OCI-LY1 (cell line): ENCODE results near the gene SLC12A8.

Experiments used
- H2AFZ ChIP-seq: fragments of 200-600 bp; sonication (generic), shearing (Covaris generic); 2 replicates; pipeline ENCODE4 v1.6.0; 2014; ENCODE audit warnings: antibody characterized with exemption, mild to moderate bottlenecking, low read length
- H3F3A ChIP-seq: fragments of 200-600 bp; sonication (generic), shearing (Covaris generic); 2 replicates; pipeline ENCODE4 v1.6.0; 2014; ENCODE audit warnings: mild to moderate bottlenecking, antibody characterized with exemption, low read length, moderate library complexity; ENCODE audit not compliant: insufficient read depth
- H3K27ac ChIP-seq: fragments of 200-600 bp; sonication (generic); 2 replicates; pipeline ENCODE4 v1.5.1; 2014; ENCODE audit warnings: low read length, mixed run types, mild to moderate bottlenecking, low read depth; ENCODE audit not compliant: poor library complexity, severe bottlenecking
- H3K27me3 ChIP-seq: fragments of 200-600 bp; sonication (generic); 2 replicates; pipeline ENCODE4 v1.6.0; 2014; ENCODE audit warnings: antibody characterized with exemption, mild to moderate bottlenecking, low read length, moderate library complexity; ENCODE audit not compliant: insufficient read depth
- H3K36me3 ChIP-seq: fragments of 200-600 bp; sonication (generic); 2 replicates; pipeline ENCODE4 v1.6.1; 2014; ENCODE audit warnings: mild to moderate bottlenecking, antibody characterized with exemption, low read length, moderate library complexity, mixed read lengths; ENCODE audit not compliant: insufficient read depth
- H3K4me1 ChIP-seq: fragments of 200-600 bp; sonication (generic); 2 replicates; pipeline ENCODE4 v1.5.1; 2014; ENCODE audit warnings: mild to moderate bottlenecking, low read length, moderate library complexity; ENCODE audit not compliant: insufficient read depth, severe bottlenecking
- H3K4me2 ChIP-seq: fragments of 200-600 bp; sonication (generic), shearing (Covaris generic); 2 replicates; pipeline ENCODE4 v1.6.1; 2014; ENCODE audit warnings: low read length
- H3K4me3 ChIP-seq: fragments of 200-600 bp; sonication (generic); 2 replicates; pipeline ENCODE4 v1.5.1; 2014; ENCODE audit warnings: low read length, low read depth, mild to moderate bottlenecking, mixed read lengths; ENCODE audit not compliant: poor library complexity, severe bottlenecking
- H3K79me2 ChIP-seq: fragments of 200-600 bp; shearing (Covaris generic); 2 replicates; pipeline ENCODE4 v1.6.1; 2016; ENCODE audit warnings: mixed run types, low read length, mixed read lengths; ENCODE audit not compliant: insufficient read depth
- H3K9ac ChIP-seq: fragments of 200-600 bp; sonication (generic), shearing (Covaris generic); 2 replicates; pipeline ENCODE4 v1.6.1; 2014; ENCODE audit warnings: mild to moderate bottlenecking, low read length, mixed read lengths
- H3K9me2 ChIP-seq: fragments of 200-600 bp; sonication (generic), shearing (Covaris generic); 2 replicates; pipeline ENCODE4 v1.6.1; 2014; ENCODE audit warnings: low read depth, mild to moderate bottlenecking, low read length, mixed read lengths
- H3K9me3 ChIP-seq: fragments of 200-600 bp; shearing (Covaris generic); 2 replicates; pipeline ENCODE4 v1.6.1; 2014; ENCODE audit warnings: low read length, mixed read lengths
- H4K20me1 ChIP-seq: fragments of 200-600 bp; sonication (generic), shearing (Covaris generic); 2 replicates; pipeline ENCODE4 v1.6.0; 2016; ENCODE audit warnings: mild to moderate bottlenecking, low read length; ENCODE audit not compliant: insufficient read depth
- CTCF ChIP-seq: fragments of 200-600 bp; sonication (generic), shearing (Covaris generic); IDR thresholded peaks from 2 replicates; pipeline ENCODE4 v1.5.1; 2017; ENCODE audit warnings: mild to moderate bottlenecking, antibody characterized with exemption, low read length, moderate library complexity, mixed read lengths
- EZH2 ChIP-seq: fragments of 200-600 bp; sonication (generic), shearing (Covaris generic); IDR thresholded peaks from 2 replicates; pipeline ENCODE4 v1.8.0; 2017; ENCODE audit warnings: borderline replicate concordance, mixed run types, mild to moderate bottlenecking, antibody characterized with exemption, low read length, moderate library complexity, mixed read lengths

The SLC12A8 gene

DNA sequence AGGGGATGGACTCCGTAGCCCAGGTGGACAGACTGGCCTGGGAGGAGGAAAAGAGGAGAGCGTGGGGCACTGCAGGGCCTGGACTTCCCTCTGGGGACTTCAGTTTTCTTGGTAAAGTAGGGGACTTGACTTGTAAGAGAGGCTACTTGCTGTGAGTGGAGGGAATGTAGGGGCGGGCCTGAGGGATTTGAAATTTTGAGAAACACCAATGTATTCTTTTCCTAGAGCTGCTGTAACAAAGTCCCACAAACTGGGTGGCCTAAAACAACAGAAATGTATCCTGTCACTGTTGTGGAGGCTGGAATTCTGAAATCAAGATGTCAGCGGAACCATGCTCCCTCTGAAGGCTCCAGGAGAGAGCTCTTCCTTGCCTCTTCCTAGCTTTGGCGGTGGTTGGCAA is 150.9 kb downstream of the SLC12A8 start:
- Histone ChIP-seq H3K4me1 (no peaks in the 10 kb centered on the region), H4K20me1 (no peaks in the 10 kb centered on the region), H2AFZ (no peak overlapping the region), H3K4me2 (no peak overlapping the region), H3K27ac (no peak overlapping the region), H3K9me3 (no peaks in the 10 kb centered on the region), H3K27me3 (no peaks in the 10 kb centered on the region; the same call in 1 of the 2 replicates), H3K36me3 (no peaks in the 10 kb centered on the region), H3K9ac (no peak overlapping the region), H3K4me3 (no peak overlapping the region), H3K79me2 (no peaks in the 10 kb centered on the region), H3F3A (no peaks in the 10 kb centered on the region), H3K9me2 (no peaks in the 10 kb centered on the region)
- TF ChIP-seq EZH2 (no peak), CTCF (no peak)

- peaks cover 3% of the 10 kb centered on the region for H3K4me1 ChIP-seq
- H3K27ac ChIP-seq = no peak overlapping the region
- H3K9me3 ChIP-seq = no peaks in the 10 kb centered on the region
- no peaks in the 10 kb centered on the region for H3K79me2 ChIP-seq
- no peak overlapping the region for H3K9ac ChIP-seq
- H3F3A ChIP-seq = no peaks in the 10 kb centered on the region
- no peaks in the 10 kb centered on the region for H3K36me3 ChIP-seq
- H3K4me3 ChIP-seq = no peak overlapping the region
- no peaks in the 10 kb centered on the region; the same call in 1 of the 2 replicates for H3K27me3 ChIP-seq
- TF ChIP-seq CTCF (no peak), EZH2 (no peak)
- no peak overlapping the region for H2AFZ ChIP-seq
- H3K4me2 ChIP-seq = no peak overlapping the region
- H3K9me2 ChIP-seq = no peaks in the 10 kb centered on the region
- H4K20me1 ChIP-seq = no peaks in the 10 kb centered on the region
Measured at GRCh38 chr3:125061170-125061569, 151.4 kb downstream of the SLC12A8 start.

GRCh38 chr3:125059488-125060245 is 152.9 kb downstream of the SLC12A8 start:
- H3K9me2 ChIP-seq = no peaks in the 10 kb centered on the region
- H3K27me3 ChIP-seq = no peaks in the 10 kb centered on the region; the same call in 1 of the 2 replicates
- no peaks in the 10 kb centered on the region for H3K79me2 ChIP-seq
- peaks cover 12% of the 10 kb centered on the region for H3K4me1 ChIP-seq
- TF ChIP-seq CTCF = no peak
- TF ChIP-seq EZH2 = no peak
- H4K20me1 ChIP-seq = no peaks in the 10 kb centered on the region
- H3K9me3 ChIP-seq = no peaks in the 10 kb centered on the region
- H3F3A ChIP-seq = no peaks in the 10 kb centered on the region
- H3K27ac ChIP-seq = no peak overlapping the region
- H3K4me2 ChIP-seq = no peak overlapping the region
- no peak overlapping the region for H3K9ac ChIP-seq
- H3K36me3 ChIP-seq = no peaks in the 10 kb centered on the region
- no peak overlapping the region for H3K4me3 ChIP-seq
- no peak overlapping the region for H2AFZ ChIP-seq
